GM15510 (cell line): ENCODE results near the gene ARHGAP20.

Experiments
- POLR2A ChIP-seq: IDR thresholded peaks from 3 replicates; pipeline ENCODE4 v1.6.1; 2011; ENCODE audit warnings: borderline replicate concordance; ENCODE audit not compliant: insufficient read length; ENCODE audit errors: extremely low read depth

The ARHGAP20 gene

DNA sequence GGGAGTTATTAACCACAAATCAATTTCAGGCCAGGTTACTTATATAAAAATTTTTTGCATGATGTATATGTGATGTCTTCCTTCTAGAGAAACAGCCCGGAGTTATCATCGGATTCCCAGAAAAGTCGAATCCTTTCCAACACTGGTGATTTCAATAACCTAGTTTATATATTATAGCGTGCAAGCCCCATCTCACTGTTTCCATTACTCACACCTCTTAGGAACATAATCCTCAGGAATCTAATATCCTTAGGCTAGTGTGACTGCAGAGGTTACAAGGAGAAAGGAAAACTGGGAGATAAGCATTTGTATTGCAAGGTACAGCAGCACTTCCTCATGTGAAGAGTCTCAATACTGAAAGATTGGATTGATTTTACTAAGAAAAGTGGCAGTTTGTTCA, 20.3 kb downstream of the ARHGAP20 start:
- no peak for TF ChIP-seq POLR2A

DNA sequence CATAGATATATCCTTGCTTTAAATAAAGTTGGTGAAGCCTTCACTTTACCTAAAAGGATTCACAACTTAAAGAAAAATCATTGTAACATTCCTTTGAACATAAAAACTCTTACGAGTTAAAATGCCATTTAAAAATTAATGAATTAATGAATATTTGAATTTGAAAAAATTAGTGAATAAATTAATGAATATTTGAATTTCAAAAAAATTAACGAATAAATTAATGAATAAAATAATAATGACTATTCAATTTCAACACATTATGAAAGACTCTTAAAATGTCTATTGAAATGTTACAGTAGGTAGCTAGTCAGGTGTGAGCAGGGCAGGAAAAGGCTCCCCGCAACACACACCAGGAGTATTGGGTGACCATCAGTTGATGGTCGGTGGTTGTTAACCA, 22.9 kb downstream of the ARHGAP20 start:
- no peak for TF ChIP-seq POLR2A

DNA sequence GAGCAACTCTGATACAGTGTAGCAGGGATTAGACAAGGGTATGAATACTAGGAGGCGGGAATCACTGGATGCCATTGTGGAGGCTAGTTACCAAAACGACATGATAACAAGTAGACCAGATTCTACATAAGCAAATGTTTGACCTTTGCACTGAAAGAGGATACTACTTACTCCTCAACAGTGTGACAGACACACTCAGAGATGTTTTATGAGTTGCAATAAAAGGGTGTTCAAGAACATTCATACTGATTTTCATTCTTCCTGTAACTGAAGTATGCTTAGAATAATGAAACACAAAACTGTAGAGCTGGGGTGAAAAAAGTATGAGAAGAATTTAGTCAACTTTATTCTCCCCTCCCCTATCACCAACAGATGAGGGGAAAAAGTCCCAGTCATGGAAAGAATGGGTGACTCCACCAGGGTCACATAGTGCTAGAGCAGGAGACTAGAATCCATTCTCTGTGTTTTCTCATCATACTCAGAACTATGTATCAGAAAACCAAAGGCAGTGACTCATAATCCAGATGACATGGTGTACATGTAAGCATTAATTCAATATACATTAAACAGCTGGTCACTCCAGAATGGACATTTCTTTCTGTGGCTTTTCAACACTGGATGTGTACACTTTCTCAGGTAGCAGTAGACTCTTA, 32.8 kb downstream of the ARHGAP20 start:
- no peak for TF ChIP-seq POLR2A

DNA sequence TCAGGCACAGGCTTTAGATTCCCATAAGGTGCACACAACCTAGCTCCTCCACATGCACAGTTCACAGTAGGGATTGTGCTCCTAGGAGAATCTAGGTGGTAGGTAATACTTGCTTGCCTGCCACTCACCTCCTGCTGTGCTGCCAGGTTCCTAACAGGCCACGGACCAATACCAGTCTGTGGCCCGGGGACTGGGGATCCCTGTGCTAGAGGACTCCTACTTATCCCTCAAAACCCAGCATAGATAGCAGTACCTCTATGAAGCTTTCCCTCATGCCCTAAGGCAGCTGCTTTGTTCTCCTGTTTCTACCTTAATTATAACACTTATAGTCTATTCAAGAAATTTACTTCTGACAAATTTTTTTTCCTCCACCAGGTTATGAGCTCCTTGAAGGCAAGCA, 36.7 kb downstream of the ARHGAP20 start:
- TF ChIP-seq POLR2A, result no peak

DNA sequence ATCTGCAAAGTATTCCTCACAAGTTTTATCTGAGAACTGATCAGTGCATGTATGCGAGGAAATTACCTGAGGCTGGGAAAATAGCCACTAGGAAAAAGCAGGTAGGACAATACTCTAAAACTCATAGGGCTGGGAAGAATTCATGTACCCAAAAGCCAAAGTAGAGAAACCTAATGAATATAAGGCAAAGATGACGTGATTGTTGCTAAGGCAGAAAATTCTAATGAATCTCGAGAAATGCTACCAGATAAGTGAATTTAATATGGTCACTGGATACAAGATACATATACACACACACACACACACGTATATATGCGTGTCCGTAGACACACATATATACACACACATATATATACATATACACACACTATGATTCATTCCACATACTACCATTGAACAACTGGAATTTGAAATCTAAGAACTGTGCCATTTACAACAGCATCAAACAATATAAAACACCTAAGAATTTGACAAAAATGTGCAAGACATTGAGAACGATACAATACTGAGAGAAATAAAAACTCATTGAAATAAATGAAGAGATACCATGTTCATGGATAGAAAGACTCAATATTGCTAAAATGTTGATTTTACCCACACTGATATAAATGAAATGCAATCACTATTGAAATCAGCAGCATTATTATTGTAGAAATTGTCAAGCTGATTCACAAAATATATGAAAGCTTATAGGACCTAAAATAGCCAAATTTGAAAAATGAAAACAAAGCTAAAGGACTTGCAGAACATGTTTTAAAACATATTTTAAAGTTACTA, 46.4 kb downstream of the ARHGAP20 start:
- TF ChIP-seq POLR2A, result no peak

DNA sequence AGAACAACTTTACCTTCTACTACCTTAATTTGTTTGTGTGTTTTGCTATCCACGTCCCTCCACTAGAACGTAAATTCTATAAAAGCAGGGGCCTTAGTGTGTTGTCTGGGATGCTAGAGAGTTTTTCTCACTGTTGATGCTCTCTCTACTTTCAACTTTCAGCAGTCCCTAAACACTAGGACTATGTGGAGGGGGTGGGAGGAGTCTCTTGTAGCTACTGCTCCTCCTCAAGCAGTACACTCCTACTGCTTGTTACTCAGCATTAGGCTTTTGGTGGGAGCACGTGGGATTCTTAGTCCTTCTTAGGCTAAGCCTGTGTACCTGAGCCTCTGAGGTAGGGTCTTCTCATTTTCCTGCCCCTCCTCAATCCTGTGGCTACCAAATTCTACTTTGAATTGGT, 56.3 kb downstream of the ARHGAP20 start:
- no peak for TF ChIP-seq POLR2A

DNA sequence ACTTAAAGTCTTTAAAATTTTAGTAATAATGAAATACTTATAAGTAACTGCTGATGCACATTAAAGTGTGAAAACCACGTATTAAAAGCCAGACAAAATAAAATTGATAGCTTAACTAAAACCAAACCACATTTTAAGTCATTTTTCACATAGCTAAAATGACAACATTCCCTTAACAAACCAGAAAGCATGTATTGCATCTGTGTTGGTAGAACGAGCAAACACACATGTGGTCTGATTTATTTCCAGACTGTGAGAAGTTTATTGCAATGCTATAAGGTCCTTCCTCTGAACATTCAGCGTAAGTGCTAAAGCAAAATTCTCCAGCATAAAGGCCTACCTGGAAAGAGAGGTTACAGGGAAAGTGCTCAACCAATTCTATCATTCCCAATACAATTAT, 57.8 kb downstream of the ARHGAP20 start:
- no peak for TF ChIP-seq POLR2A

DNA sequence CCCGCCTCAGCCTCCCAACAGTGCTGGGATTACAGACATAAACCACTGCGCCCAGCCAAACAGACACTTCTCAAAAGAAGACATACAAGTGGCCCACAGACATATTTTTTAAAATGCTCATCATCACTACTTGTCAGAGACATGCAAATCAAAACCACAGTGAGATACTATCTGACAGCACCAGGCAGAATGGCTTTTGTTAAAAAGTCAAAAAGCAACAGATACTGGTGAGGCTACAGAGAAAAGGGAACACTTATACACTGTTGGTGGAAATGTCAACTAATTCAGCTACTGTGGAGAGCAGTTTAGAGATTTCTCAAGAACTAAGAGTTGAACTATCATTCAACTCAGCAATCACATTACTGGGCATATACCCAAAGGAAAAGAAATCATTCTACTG, 67.0 kb downstream of the ARHGAP20 start:
- TF ChIP-seq POLR2A, result no peak

DNA sequence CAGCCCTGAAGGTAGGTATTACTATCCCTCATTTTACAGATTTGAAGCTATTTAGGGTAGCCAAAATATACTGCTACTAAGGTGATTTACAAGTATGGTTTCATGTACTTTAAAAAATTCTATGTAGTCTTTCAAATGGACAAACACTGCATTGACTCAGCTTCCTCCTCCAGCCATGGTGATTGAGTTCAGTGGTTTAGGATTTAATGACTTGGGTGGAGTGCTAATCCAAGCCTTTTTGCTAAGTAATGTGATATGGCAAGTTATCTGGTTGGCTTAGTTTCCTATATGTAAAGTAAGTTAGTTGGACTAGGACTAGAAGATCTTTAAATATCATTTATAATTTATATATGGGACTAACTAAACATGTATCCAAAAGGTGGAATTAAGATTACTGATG, 77.9 kb downstream of the ARHGAP20 start:
- TF ChIP-seq POLR2A, result no peak

DNA sequence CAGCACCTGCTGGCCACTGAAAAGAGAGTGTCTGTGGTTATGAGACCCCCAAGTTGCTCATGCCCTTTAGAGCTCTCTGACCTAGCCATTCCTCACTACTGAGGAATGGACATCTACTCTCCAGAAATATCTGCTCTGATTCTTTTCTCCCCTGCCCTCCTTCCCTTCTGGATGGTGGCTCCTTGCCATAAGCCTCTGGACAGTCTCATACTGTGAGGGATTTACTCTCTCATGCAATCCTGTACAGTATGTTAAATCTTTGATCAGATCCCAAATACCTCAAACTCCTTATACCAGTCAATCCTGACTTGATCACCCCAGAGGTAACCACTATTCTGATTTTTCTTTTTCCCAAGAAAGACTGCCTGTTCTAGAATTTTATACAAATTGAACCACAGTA, 80.7 kb downstream of the ARHGAP20 start:
- no peak for TF ChIP-seq POLR2A

DNA sequence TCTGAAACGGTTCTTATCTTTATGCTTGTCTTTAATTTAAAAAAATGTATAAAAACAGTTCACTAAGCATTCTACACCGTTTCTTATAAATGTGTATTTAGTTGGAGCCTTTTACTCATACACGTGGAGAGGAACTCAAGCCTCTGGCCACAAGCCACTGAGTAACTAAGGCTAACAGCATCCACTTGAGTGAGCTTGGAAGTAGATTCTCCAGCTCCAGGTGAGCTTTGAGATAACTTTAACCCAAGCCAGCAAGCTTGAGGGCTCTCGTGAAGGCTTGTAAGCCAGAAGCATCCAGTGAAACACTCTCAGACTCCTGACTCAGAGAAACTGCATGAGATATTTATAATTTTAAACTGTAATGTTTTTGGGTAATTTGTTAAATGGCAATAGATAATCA, 82.6 kb downstream of the ARHGAP20 start:
- TF ChIP-seq POLR2A, result no peak

DNA sequence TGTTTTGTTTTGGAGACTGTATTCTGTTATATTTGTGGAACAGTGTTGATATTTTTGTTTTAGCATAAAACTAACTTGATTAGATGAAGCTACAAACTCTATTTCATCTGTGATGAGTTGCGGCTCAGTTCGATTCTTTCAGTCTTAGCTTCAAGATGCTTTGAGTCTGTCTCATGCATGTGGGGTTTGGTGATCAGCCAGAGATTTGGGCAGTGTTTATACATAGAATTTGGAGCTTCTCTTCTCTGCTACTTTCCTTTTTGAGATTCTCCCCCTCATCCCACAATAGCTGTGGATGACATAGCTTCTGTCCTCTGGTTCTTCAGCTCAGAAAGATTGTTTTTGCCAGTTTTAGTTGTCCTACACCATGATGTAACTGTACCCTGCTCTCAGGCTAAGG, 90.4 kb downstream of the ARHGAP20 start:
- TF ChIP-seq POLR2A, result no peak

DNA sequence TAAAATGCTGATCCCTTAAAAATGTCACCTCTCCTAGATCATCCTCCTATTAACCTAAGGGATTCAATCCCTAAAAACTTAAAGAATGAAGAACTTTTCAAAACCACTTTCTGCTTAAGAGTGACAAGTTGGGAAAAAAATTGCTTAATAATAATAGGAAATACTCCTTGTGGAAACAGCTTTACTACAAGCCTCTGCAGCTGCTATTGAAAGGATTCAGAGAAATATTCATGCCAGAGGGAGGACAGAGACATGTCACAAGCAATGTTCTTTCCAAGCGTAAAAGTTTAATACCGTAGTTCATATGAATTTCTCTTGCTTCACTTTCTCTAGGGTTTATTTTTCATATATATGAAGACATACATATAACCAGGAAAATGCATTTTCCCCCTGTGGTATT, 98.2 kb downstream of the ARHGAP20 start:
- TF ChIP-seq POLR2A, result no peak

DNA sequence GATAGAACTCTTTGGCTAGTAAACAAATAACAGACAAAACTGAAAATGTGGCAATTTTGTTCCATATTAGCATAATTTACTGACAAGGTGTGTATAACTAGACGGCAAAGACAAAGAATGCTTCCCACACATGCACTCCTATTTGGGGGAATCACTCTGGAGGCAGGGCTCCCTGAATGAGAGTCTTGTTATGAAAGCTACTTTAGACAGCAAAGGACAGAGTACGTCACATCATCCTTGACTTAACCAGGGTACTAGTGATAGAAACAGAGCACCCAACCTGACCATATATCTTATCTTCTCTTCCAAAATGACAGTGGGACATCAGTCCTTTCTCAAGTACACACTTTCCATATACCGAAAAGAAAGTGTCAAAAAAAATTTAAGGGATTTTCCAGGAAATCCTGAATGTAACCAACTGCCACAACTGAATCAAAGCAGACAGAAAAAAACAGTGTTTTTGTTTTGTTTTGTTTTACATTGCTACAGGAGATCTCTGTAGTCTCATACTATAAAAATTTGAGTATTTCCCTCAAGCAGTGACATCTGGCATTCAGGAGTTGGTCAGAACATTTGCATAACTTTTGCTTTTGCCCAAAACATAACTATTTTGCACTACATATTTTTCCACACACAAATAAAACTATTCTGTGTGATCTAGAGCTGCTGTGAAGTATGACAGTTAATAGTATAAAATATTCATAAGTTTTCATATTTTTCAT, 98.9 kb downstream of the ARHGAP20 start:
- no peak for TF ChIP-seq POLR2A

DNA sequence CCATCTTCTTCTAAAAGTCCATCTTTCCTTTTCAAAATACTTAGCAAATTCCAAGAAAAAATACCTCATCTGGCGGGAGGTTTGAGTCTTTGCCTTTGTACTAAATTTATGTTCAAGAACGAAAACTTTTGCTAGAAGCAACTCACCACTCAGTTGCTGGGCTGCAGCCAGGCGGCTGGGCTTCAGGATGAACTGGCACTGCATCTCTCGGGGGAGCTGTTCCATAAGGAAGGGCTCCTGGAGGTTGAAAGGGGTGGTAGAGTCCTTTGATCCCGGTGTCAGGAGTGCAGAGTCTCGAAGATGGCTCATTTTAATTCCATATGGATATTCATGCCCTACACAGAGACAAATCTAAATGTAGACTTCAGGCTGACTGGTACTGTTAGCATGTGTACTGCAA, 105.8 kb downstream of the ARHGAP20 start:
- no peak for TF ChIP-seq POLR2A

DNA sequence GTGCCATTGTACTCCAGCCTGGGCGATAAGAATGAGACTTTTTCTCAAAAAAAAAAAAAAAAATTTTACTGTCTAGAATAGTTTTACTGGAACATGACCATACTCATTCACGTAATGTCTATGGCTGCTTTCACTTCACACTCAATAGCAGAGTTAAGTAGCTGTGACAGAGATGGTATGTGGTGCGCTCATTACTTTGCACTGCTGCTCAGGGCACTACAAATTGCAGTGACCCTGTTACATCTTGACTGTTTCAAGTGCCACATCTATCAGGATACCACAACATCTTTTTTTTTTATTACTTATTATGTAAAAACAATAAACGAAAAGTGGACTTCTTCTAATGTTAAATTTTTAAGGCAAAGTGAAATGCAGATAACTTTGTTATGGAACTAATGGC, 110.3 kb downstream of the ARHGAP20 start:
- no peak for TF ChIP-seq POLR2A
